ENCODE data around the gene HSP90AB1. TPM values are rescaled to one million over a fixed set of nuclear protein-coding genes. Genes with fewer than 3 reads are reported as not detected.

The HSP90AB1 gene
- total RNA-seq, 1 donor from 2014 or later = 463 TPM

DNA sequence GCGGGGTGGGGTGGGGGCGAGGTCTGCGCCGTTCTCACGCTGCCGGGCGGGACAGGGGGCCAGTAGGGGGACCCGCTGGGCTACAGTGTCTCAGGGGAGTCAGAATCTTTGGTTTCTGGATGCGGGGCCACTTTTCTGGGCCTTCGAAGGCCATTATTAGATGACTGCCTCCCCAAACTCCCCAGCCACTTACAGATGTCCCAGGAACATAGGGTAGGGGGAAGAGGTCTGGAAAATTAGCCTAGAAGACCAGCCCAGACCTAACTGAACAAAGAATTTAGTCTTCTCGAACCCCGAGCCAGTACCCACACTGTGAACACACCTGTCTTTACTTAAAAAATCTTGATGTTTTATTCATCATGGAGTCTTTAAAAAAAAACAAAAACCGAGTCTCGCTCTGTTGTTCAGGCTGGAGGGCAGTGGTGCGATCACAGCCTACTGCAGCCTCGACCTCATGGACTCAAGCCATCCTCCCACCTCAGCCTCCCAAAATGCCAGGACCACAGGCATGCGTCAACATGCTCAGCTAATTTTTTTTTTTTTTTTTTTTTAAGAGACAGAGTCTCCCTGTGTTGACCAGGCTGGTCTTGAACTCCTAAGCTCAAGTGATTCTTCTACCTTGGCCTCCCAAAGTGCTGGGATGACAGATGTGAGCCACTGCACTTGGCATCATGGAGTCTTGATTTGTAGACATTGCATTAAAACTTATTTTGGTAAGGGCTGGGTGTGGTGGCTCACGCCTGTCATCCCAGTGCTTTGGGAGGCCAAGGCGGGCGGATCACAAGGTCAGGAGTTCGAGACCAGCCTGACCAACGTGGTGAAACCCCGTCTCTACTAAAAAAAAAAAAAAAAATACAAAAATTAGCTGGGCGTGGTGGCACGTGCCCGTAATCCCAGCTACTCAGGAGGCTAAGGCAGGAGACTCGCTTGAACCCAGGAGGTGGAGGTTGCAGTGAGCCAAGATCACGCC is 26.8 kb upstream of the HSP90AB1 start:
- H3K36me3 ChIP-seq = no peaks in the 10 kb centered on the region
- H3K9me3 ChIP-seq = no peaks in the 10 kb centered on the region
- H3K27me3 ChIP-seq = no peaks in the 10 kb centered on the region
- TF ChIP-seq POLR2A (IDR thresholded peaks at IDR 0.05) (no peak), POLR2AphosphoS5 (IDR thresholded peaks at IDR 0.05; ENCODE audit: insufficient read depth in 1 of 2, low read depth in 1 of 2) (no peak), CTCF (IDR thresholded peaks at IDR 0.05) (no peak)
- peak overlapping the region; percentile 48 to 63 for H3K4me3 ChIP-seq
- H3K4me1 ChIP-seq = peaks cover 79% of the 10 kb centered on the region
- peak overlapping the region; percentile 95 for H3K27ac ChIP-seq
- DNase-seq (ENCODE audit: extremely low spot score in 2 of 2) = no peak
- intact Hi-C loops (cut with DNase I) = no loop called here

- intact Hi-C loops (cut with DNase I) = no loop called here
- H3K4me1 ChIP-seq = peaks cover 84% of the 10 kb centered on the region
Observed at GRCh38 chr6:44220913-44221290, 26.0 kb upstream of the HSP90AB1 start.

DNA sequence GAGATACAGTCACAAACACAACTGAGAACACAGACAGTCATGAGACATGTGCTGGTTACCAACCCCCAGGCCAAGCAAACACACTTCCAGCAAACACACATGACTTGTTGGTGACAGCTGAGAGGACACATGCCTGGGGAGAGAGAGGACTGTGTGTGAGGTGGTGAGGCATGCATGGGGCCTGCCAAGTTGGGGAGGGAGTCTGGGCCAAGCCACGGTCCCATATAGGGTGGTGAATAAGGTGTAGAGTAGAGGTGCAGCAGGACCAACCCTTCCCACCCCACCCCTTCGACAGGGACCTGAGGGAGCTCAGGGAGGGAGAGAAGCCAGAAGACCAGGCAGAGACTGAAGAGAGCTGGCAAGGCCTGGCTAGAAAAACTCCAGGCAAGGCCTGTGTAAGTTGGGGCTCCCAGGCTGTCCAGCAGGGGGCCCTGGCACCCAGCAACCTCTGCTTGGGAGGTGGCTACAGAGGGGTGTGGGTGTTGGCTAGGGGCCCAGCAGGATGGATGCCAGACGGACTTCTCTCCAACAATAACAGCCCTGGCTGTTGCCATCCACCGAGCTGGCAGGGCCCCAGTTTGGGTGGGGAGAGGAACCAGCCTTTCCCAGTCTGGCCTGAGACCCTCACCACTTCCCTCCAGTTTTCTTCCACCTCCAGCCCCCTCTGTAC is 25.5 kb upstream of the HSP90AB1 start:
- Histone ChIP-seq H3K4me1 (peaks cover 89% of the 10 kb centered on the region), H3K9me3 (no peaks in the 10 kb centered on the region), H3K36me3 (no peaks in the 10 kb centered on the region), H3K4me3 (peak overlapping the region; percentile 20 to 74), H3K27me3 (no peaks in the 10 kb centered on the region), H3K27ac (peak overlapping the region; percentile 95)
- intact Hi-C loops (cut with DNase I) = no loop called here
- DNase-seq (ENCODE audit: extremely low spot score in 2 of 2) = peak in 1 of 2 donors; percentile 95
- TF ChIP-seq POLR2A (IDR thresholded peaks at IDR 0.05) = no peak
- peak; percentile 70 to 80 for TF ChIP-seq POLR2AphosphoS5 (IDR thresholded peaks at IDR 0.05; ENCODE audit: insufficient read depth in 1 of 2, low read depth in 1 of 2)
- TF ChIP-seq CTCF (IDR thresholded peaks at IDR 0.05) = peak; percentile 44 to 65 (median 52)

More at GRCh38 chr6:44220913-44221290, 26.0 kb upstream of the HSP90AB1 start:
- Histone ChIP-seq H3K4me3 (peak overlapping the region in 1 of 2 donors; percentile 74), H3K27me3 (no peaks in the 10 kb centered on the region), H3K9me3 (no peaks in the 10 kb centered on the region), H3K36me3 (no peaks in the 10 kb centered on the region), H3K27ac (peak overlapping the region; percentile 95)
- DNase-seq (ENCODE audit: extremely low spot score in 2 of 2) = no peak
- TF ChIP-seq POLR2AphosphoS5 (IDR thresholded peaks at IDR 0.05; ENCODE audit: insufficient read depth in 1 of 2, low read depth in 1 of 2) (no peak), CTCF (IDR thresholded peaks at IDR 0.05) (no peak), POLR2A (IDR thresholded peaks at IDR 0.05) (no peak)

- Histone ChIP-seq H3K4me3 (peak overlapping the region; percentile 20 to 74), H3K9me3 (no peaks in the 10 kb centered on the region), H3K27me3 (no peaks in the 10 kb centered on the region), H3K27ac (peak overlapping the region; percentile 95), H3K36me3 (no peaks in the 10 kb centered on the region), H3K4me1 (peaks cover 90% of the 10 kb centered on the region)
- intact Hi-C loops (cut with DNase I) = no loop called here
- DNase-seq (ENCODE audit: extremely low spot score in 2 of 2) = no peak
- TF ChIP-seq POLR2AphosphoS5 (IDR thresholded peaks at IDR 0.05; ENCODE audit: insufficient read depth in 1 of 2, low read depth in 1 of 2) (no peak), POLR2A (IDR thresholded peaks at IDR 0.05) (no peak), CTCF (IDR thresholded peaks at IDR 0.05) (no peak)
Observed at GRCh38 chr6:44221961-44222335, 25.0 kb upstream of the HSP90AB1 start.
